Sciatic nerve (tissue), 2 donors: ENCODE measurements around the gene BCO1. TPM values are rescaled to one million over a fixed set of nuclear protein-coding genes. Genes with fewer than 3 reads are reported as not detected.

Experiments
- ATAC-seq: fragments of 200-7000 bp; cut with Tn5 transposase; one replicate; pipeline ENCODE4 v1.9.1; 2020; ENCODE audit warnings: mild to moderate bottlenecking, moderate library complexity
- DNase-seq: peaks from one replicate; pipeline ENCODE4 v3.0.0-alpha.2; 2020; ENCODE audit warnings: low spot score
- intact Hi-C: fragments of 100-400 bp; cut with DNase I; formaldehyde crosslinking; loops from one replicate; pipeline ENCODE4 v1.14.2; 2022
- total RNA-seq: library from RNA; stranded (reverse); fragmentation: NEBNext Ultra II Directional; extraction: Animal tissue kit (Norgen Biotek cat#: 25700); gene quantifications from one replicate; pipeline ENCODE4 v1.2.1, GENCODE V29; 2021
- donor health status: DM: no; HTN: no; CAD: no.
- donor health status: DM: no; HTN: no; CAD: no.

Gene BCO1
- total RNA-seq, 1 donor from 2014 or later: not detected

DNA sequence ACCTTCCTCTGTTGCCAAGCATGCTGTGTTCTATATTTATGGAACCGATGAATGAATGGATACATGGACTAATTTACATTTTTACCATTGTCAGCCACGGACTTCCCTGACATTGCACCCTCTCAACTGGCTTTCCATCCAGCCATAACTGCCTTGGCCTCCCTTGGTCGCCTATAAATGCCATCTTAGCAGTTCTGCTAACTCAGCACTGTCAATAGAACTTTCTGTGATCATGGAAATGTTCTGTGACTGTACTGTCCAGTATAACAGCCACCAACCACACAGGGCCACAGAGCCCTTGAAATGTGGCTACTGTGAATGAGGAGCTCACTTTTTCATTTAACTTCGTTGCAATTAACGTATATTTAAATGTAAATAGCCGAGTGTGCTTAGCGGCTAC lies 8.7 kb upstream of the BCO1 start:
- intact Hi-C loops: no loop called here
- DNase-seq (no peak), ATAC-seq (no peak)

DNA sequence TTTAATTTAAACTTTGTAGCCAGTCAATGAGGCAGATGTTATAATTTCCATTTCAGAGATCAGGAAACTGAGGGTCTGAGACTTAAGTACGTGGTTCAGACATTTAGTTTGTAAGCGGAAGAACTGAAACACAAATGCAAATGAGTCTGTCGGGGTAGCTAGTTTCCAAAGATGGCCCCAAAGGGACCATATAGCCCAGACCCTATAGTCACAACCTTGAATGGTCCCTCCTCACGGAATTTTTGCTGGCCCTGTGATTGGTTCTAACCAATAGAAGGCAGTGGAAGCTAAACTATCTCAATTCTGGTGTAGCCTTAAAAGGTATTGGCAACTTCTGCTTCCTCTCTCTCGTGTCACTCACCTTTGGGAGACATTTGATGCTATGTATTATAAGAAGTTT lies 7.5 kb upstream of the BCO1 start:
- DNase-seq: no peak
- ATAC-seq: no peak
- intact Hi-C loops: no loop called here

DNA sequence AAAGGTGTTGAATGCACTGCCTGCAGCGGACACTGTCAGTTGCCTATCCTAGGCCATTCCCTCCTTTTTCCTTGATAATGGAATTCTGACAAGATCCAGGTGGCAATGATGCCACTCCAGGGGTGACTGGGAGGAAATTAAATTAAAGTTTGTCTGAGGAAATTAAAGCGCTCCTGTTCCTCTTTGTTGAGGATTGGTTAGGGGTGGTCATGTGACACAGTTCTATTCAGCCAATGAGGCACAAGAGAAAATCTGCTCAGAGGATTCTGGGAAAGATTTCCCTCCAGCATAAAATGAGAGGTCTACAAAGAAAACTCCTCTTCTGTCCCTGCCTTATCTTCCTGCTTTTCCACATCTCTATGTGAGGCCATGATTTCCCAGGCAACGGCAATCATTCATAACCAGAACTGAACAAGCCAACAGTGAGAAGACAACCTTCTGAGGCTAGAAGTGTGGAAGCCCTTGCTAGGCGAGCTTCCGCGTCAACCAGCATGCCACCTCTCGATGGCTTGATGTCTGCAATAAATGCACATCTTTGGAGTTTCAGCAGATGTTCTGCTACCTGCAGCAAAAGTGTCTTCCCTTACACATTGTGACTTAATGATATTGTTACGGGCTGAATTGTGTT lies 5.6 kb upstream of the BCO1 start:
- ATAC-seq (no peak), DNase-seq (no peak)
- intact Hi-C loops: no loop called here

DNA sequence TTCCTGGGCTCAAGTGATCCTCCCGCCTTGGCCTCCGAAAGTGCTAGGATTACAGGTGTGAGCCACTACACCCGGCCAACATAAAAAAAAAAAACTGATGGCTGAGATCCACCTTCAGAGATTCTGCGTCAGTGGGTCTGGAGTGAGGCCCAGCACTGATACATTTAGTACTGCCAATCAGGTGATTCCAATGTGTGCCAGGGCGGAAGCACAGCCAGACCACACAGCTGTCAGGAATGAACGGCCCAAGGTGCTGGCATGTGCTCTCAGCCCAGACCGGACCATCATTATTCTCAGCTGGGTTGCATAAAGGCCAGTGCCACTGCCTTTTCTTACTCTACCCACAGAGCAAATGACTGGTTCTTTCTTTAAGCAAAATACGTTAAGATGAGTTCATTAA lies 1.2 kb upstream of the BCO1 start:
- ATAC-seq: peak; percentile 30
- intact Hi-C loops: no loop called here

DNA sequence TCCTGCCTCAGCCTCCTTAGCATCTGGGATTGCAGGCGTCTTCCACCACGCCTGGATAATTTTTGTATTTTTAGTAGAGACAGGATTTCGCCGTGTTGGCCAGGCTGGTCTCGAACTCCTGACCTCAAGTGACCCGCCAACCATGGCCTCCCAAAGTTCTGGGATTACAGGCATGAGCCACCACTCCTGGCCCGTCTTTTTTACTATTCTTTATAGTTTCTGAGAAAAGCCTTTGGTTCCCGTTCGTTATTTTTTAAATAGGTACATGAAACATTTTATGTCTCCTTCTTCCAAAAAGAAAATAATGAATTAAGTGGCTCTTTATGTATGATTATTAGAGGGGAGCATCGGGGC lies 570 bp upstream of the BCO1 start:
- intact Hi-C loops: no loop called here
- no peak for ATAC-seq

More for the DNA sequence above, 1.2 kb upstream of the BCO1 start:
- DNase-seq: no peak

DNA sequence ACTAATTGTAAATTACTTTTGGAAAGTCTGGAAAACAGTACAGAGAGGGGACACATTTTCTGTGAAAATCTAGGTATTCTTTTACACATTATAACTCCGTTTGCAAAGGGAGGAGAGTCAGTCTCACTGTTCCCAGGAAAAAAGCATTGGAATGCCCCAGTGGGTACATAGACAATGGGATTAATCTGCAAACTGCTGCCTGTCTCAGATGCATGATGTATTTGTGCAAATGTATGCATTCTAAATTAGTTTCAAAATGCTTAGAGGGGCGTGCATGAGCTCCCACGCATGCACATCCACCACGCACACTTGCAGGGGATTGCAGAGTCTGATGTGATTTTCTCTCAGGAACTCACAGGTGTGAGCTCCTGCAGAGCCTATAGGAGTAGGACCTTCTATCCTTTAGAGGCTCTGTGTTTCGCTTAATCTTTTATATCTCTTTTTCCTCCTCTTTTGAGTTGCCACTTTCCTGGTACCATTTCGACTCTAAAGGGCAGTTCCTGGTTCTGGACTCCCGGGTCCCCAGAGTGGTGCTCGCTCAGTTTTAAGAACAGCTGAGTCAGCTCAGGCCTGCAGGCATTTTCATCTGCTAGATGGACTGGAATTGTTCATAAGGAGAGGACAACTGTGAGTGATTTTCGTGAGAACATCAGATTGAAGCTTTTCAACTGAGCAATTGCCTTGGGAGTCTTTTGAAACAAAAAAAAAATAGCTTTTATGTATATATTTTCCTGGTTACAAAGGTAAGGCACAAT lies 1.1 kb downstream of the BCO1 start:
- DNase-seq (no peak), ATAC-seq (no peak)
- intact Hi-C loops: no loop called here

More for the DNA sequence above, 570 bp upstream of the BCO1 start:
- DNase-seq: no peak

DNA sequence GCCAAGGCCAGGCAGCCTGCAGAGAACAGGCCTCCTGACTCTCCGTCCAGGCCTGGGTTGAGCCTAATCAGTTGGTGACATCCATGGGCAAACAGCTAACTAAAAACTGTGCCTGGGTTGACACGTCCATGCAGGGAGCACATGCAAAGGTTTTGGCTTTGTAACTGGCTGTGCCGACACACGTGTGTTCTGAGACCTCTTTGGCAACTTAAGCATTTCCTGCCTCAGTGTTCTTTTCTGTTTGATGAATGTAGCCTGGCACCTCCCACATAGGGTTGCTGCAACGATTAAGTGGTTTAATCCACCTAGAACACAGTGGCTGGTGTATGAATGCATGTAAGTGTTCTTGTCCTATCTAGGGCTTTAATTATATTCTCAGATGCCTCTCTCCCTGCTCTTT lies 3.2 kb downstream of the BCO1 start:
- no peak for ATAC-seq
- DNase-seq: no peak
- intact Hi-C loops: no loop called here

DNA sequence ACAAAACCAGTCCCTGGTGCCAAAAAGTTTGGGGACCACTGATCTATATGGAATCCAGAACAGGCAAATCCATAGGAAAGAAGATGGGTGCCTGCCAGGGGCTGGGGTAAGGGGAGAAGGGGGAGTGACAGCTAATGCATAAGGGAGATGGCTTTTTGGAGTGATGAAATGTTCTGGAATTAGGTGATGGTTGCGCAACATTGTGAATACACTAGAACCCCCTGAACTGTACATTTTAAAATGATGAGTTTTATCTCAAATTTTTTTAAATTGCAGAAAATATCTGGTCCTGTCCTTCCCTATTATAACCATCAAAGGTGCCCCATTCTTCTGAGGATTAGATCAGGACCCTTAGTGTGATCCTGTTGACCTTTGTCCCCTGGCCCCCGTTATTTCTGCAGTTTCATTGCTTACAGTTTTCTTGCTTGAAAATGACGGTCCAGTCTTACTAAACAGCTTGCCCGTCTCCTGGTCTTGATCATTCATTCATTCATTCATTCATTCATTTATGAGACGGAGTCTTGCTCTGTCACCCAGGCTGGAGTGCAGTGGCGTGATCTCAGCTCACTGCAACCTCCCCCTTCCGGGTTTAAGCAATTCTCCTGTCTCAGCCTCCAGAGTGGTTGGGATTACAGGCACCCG lies 4.6 kb downstream of the BCO1 start:
- intact Hi-C loops: no loop called here

DNA sequence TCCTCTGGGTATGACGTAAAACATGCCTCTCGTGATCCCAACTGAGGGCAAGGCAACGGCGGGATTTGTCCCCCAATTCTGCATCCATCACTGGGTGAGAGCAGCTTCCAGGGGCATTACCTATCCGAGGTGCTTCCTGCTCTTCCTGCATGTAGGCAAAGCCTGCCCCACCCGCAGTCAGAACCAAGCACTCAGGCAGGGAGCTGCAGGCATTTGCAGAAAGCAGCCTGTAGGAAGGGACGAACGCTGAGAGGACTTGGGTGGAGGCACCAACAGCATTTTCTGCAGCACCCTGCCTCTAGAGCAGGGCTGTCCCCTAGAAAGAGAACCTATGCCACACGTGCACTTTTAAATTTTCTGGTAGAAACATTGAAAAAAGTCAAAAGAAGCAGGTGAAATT lies 5.5 kb downstream of the BCO1 start:
- intact Hi-C loops: no loop called here

More for the DNA sequence above, 4.6 kb downstream of the BCO1 start:
- ATAC-seq: no peak
- DNase-seq: no peak

DNA sequence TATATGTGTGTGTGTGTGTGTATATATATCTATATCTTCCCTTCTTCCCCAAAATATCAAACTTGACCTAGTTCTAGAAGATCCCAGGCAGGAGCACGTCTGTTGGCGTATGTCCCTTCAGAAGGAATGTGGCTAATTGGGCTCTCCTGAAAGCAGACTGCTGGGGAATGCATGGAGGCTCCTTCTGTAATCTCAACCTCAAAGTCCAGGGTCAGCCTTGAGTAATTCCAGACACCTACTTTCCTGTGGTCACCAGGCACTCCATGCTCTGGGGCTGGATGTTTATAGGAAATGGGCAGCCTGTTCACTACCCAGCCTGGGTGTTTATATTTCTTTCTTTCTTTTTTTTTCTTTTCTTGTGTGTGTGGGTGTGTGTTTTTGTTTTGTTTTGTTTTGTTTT lies 13.4 kb downstream of the BCO1 start:
- no peak for ATAC-seq
- intact Hi-C loops: no loop called here
- DNase-seq: no peak

More for the DNA sequence above, 5.5 kb downstream of the BCO1 start:
- ATAC-seq (no peak), DNase-seq (no peak)

DNA sequence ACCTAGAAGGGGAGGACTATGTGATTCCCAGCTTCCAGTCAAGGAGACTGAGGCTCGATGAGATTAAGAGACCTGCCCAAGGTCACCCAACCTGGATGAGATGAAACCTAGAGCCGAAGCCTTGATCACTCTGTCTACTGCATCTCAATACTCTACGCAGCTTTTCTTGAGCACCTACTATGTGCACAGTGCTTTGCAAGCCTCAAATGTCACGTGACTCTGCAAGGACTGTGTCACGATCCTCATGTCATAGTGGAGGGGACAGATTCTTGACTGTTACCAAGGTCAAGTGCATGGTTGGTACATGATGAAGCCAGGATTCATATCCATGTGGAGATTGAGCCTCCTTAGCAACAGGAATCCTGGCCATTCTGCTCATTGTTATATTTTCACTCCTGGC lies 14.7 kb downstream of the BCO1 start:
- no peak for ATAC-seq
- intact Hi-C loops: no loop called here
- no peak for DNase-seq

DNA sequence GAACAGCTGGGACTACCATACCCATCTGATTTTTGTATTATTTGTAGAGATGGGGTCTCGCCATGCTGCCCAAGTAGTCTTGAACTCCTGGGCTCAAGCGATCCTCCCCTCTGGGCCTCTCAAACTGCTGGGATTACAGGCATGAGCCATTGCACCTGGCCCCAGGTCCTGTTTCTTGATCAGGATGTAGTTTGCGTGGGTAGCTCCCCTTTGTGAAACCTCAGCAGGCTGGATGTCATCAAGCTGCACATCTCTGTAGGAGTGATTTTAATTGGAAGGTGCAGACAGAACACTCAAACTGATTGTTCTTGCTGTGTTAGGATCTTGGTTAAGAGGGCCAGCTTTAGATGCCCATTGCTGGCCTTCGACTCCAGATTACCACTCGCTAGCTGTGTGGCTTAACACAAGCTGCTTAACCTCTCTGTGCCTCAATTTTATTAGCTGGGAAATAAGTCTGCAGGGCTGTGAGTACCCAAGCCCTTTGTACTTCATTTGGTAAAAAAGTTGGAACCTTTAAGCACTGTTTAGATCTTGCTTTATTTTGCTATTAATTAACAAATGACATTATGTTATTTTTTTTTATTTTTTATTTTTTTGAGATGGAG lies 16.5 kb downstream of the BCO1 start:
- ATAC-seq (no peak), DNase-seq (no peak)
- intact Hi-C loops: no loop called here

DNA sequence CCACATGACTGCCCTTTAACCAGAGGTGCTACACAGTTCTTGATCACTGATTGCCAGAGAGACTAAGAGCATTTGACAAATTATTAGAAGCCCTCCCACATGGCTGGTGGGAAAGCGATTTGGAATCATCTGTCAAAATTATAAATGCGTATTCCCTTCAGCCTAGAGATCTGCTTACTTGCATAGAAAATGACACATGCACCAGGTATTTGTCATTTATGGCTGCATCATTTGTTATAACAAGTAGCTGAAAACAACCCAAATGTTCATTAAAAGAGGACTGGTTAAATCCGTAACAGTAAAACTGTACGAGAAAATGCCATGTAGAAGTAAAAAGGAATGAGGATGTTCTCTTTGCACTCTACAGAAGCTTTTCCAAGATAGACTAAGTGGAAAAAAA lies 21.4 kb downstream of the BCO1 start:
- no peak for ATAC-seq
- intact Hi-C loops: no loop called here
- DNase-seq: no peak

DNA sequence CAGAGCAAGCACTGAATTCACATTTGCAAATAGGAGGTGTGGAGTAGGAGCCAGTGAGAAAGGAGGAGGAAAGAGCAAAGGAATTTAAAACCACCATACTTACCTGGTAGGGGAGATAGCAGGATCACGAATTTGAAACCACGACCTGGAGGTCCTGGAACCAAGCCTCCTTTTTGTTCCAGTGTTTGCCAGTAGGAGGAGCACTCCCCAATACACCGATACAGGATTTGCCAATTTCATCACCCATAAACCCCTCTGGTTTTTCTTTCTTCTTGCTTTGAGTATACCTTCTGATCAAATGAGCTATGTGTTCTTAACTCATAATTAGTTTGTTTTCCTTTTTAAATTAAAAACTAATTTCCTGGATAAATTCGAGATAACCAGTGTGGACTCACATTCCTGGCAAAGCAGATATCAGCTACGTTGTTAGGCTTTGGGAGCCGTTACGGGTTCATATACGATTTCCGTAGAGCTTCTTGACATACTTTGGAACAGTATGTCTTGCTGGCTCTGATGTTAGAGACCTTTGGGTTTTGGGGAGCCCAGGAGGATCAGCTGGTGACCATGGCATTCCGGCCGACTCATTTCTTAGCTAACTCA lies 22.7 kb downstream of the BCO1 start:
- no peak for DNase-seq
- intact Hi-C loops: no loop called here
- no peak for ATAC-seq

DNA sequence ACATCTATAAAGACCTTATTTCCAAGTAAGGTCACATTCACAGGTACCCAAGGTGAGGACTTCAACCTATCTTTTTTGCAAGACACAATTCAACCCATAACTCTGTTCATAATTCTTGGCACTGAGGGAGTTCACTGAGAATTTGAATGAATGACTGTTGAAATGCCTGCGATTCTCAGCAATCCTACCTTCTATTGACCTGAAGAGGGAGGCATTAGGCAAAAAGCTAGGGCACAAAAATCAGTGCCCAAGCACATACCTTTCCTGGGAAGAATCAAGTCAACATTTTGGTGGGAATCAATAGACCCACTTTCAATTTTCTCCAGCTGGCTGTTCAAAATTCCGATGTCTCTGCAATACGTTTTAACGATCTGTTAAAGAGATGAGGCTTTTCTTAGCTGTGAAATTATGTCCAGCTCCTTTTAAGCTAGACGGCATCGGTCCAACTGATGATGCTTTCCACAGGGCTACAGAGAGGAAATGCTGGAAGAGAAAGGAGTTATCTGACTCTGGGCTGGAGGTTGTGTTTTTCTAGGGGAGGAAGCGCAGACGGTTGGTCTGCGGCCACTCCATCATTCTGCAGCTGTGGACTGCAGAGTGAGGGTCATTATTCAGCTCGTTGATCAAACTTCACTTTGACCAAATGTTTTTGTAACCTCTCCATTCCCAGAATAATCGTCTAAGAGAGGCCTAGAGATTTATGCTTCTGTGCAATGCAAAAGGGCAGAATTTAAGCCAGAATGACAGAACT lies 25.2 kb downstream of the BCO1 start:
- peak; percentile 58 for ATAC-seq
- intact Hi-C loops: no loop called here
- DNase-seq: peak; percentile 63

DNA sequence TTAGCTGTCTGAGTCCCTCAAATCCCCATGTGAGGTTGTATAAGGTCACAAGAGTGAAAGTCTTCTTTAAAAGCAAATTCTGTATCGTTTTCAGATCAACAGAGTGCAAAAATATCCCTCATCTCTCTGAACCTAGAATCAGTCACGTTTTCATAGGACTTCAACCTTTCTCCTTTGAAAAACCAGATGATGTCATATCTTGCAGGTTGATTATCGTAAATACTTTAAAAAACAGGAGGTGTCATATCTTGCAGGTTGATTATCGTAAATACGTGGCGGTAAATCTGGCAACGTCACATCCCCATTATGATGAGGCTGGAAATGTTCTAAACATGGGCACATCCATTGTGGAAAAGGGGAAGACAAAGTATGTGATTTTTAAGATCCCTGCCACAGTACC lies 25.9 kb downstream of the BCO1 start:
- DNase-seq (no peak), ATAC-seq (no peak)
- intact Hi-C loops: no loop called here

DNA sequence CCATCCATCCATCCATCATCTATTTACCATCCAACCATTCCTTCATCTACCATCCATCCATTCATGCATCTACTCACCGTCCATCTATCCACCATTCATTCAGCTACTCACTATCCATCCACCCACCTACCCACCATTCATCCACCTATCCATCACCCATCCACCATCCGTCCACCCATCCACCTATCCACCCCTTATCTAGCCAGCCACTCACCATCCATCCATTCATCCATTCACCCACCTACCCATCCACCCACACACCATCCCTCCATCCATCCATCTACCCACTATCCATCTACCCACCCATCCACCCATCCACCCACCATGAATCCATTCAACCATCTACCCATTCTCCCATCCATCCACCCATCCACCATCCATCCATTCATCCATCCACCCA lies 26.6 kb downstream of the BCO1 start:
- DNase-seq (no peak), ATAC-seq (no peak)
- intact Hi-C loops: no loop called here

DNA sequence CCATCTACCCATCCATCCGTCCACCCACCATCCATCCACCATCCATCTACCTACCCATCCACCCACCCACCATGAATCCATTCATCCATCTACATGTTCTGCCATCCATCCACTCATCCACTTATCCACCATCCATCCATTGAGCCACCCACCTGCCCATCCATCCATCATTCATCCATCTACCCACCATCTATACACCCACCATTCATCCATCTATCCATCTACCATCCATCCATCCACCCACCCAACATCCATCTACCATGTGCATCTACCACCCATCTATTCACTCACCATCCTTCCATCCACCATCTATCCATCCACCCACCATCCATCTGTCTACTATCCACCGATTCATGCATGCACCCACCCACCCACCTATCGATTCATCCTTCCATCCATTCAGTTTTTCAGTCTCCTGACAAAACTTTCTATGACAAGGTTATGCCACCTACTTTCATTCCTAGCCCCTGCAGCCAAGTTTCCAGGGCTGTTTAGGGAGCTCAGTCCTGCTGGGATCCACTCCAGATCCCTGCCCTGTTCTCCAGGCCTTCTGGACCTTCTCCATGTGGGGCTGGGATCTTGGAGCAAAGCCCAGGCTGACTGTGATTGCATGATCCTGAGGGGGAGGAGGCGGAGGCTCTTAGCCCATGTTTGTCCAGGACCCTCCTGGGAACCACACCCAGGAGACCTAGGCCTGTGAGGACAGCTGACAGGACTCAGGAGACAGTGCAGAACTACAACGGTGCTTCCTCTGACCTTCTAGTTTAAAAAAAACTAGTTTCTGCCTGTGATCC lies 27.4 kb downstream of the BCO1 start:
- peak; percentile 93 for ATAC-seq
- intact Hi-C loops: no loop called here
- DNase-seq: peak; percentile 78
